C4-2B (cell line): ENCODE results near the gene NDUFAF2.

Experiments
- H3K27ac ChIP-seq: fragments of 450-650 bp; 2 replicates; pipeline ENCODE4 v1.5.1; 2017
- ZFX ChIP-seq: fragments of 450-650 bp; IDR thresholded peaks from 2 replicates; pipeline ENCODE4 v1.6.1; 2017
- TF ChIP-seq, protein P1 (sequence below): fragments of 450-650 bp; conservative IDR thresholded peaks from 2 replicates; pipeline ENCODE4 v1.5.1; 2017; ENCODE audit warnings: mild to moderate bottlenecking

Gene NDUFAF2

DNA sequence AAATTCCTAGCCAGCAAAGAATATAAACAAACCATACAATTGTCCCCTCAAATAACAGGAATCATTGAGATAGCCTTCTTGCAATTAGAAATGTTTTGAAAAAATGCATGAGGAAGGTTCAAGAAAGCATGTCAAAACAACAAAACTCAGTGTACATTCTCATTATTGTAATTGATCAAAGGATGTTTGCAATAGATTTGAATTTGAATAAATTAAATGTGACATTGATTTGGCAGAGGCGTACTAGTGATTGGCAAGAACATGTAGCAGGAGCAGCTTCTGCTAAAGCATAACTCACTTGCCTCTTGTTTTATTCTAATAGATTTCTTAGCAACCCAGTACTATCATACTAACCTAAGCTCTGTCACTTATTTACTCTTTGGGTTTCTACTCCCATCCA is 197.4 kb downstream of the NDUFAF2 start:
- TF ChIP-seq, protein P1, sequence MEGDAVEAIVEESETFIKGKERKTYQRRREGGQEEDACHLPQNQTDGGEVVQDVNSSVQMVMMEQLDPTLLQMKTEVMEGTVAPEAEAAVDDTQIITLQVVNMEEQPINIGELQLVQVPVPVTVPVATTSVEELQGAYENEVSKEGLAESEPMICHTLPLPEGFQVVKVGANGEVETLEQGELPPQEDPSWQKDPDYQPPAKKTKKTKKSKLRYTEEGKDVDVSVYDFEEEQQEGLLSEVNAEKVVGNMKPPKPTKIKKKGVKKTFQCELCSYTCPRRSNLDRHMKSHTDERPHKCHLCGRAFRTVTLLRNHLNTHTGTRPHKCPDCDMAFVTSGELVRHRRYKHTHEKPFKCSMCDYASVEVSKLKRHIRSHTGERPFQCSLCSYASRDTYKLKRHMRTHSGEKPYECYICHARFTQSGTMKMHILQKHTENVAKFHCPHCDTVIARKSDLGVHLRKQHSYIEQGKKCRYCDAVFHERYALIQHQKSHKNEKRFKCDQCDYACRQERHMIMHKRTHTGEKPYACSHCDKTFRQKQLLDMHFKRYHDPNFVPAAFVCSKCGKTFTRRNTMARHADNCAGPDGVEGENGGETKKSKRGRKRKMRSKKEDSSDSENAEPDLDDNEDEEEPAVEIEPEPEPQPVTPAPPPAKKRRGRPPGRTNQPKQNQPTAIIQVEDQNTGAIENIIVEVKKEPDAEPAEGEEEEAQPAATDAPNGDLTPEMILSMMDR = no peak
- no peak for TF ChIP-seq ZFX
- no peak overlapping the region for H3K27ac ChIP-seq

DNA sequence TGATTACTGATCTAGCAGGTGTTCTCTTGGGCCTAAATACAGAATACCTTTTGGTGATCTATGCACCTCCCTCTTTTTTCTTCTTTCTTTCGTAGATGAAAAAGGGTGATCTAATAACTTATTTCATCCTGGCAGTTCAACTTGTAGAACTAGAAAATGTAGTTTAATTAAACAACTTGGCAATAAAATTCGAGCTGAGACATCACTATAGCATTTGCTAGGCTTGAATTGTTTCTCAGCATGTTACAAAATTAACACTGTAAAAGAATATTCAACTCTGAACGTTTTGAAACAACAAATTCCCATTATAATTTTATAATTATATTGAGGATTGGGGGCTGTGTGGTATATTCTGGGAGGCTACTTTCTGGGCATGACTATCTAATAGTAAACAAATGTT is 197.8 kb downstream of the NDUFAF2 start:
- TF ChIP-seq, protein P1 = no peak
- TF ChIP-seq ZFX = no peak

DNA sequence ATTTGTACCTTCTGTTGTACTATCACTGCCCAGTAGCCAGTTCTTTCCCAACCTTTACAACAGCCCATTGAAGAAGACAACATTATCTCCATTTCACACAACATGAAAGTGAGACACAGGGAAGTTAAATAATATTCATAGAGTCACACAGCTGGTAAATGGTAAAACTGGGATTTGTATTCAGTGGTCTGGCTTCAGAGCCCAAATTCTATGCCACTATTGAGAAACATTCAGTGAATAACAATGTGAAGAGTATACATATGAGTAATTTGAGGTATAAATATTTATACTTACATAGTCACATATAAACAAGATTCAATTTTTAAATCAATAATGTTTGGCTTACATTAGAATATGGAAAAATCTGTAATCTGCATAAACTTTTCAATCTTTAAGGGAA is 203.5 kb downstream of the NDUFAF2 start:
- no peak overlapping the region for H3K27ac ChIP-seq
- TF ChIP-seq, protein P1 = no peak
- TF ChIP-seq ZFX = no peak

More for the DNA sequence above, 197.8 kb downstream of the NDUFAF2 start:
- H3K27ac ChIP-seq = no peak overlapping the region

DNA sequence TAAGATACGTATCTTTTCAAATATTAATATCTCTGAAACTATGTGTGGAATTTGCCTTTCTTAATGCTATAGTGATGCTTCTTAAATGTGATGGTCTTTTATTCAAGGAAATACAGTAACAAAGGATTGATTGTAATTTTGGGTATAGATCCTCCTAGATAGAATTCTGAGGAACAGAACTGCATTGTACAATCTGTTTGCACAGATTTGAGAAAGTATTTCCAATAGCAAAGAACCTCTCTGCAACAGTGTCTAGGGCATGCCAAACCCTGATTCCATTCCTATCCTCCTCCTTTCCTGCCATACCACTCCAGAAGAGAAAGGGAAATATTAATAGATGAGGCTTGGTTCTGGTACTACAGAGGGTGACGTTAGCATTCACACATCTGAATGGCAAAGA is 206.9 kb downstream of the NDUFAF2 start:
- TF ChIP-seq, protein P1 = no peak
- TF ChIP-seq ZFX = no peak
- H3K27ac ChIP-seq = no peak overlapping the region

DNA sequence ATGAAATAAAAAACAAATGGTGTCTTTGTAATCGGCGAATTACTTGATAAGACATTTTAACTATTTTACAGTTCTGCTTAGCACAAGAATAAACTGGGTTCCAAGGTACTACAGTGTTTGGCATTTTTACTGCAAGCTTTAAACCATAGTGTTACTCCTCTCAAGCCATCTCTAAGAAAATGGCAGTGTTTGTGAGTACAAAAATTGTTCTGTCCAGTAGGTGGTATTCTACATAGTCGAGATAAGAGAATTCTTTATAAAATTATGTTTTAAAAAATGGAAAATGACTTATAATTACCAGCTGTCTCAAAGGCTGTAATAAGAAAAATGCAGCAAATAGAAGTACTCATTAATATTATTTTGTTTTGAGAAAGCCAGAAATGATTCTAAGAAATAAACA is 214.1 kb downstream of the NDUFAF2 start:
- no peak for TF ChIP-seq ZFX
- TF ChIP-seq, protein P1 = no peak; the same call in 1 of the 2 replicates

DNA sequence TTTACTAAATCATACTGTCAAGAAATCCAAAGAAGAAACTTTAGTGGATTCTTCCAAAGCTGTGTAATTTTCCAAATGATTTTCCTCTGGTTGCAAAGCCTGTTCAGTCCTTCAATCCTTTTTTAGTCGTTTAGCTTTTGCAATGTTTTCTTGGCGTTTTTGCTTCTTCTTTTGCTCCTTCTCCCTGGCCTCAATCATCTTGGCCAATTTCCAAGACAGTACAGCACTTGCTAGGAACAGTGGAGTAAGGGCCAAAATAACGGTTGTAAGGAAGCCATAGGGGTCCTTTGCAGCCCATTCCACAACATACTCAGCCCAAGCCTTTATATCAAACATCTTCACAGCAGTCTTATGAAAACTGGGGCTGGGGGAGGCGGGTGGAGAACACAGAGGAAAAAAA is 214.8 kb downstream of the NDUFAF2 start:
- no peak overlapping the region for H3K27ac ChIP-seq
- no peak for TF ChIP-seq ZFX
- TF ChIP-seq, protein P1 = no peak

More for the DNA sequence above, 214.1 kb downstream of the NDUFAF2 start:
- no peak overlapping the region for H3K27ac ChIP-seq

DNA sequence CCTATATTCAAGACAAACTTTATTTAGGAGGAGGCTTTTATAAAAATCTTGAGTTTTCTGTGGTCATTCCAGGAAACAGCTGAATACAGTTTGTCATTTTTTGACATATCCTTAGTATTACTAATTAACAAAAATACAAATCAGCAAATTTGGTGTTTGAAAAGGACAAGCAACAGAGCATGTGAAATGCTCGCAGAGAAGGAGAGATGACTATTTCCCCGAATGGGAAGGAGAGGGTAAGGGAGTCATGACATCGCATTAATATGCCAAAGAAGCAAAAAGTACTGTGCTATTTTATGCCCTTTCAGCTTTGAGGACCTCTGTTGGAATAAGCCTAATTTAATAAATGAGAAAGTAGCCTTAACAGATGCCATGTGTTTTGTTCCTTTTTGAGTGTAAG is 215.5 kb downstream of the NDUFAF2 start:
- H3K27ac ChIP-seq = no peak overlapping the region
- no peak for TF ChIP-seq ZFX
- TF ChIP-seq, protein P1 = no peak
